T-helper 1 cell treated with Interleukin-12 subunit alpha and Interleukin-12 subunit beta and Interleukin-4 antibody, amounts not matched to agents 30 μg/mL and 1 μg/mL, for 36 hours (primary cell): ENCODE data around the gene PWWP2B.

ENCODE experiments used
- H3K27ac Mint-ChIP-seq: one replicate; pipeline ENCODE4 v1.8.0; 2021; ENCODE audit warnings: mild to moderate bottlenecking, mixed read lengths
- H3K27me3 Mint-ChIP-seq: one replicate; pipeline ENCODE4 v1.8.0; 2021; ENCODE audit warnings: low read depth, mixed read lengths
- H3K36me3 Mint-ChIP-seq: one replicate; pipeline ENCODE4 v1.8.0; 2021; ENCODE audit warnings: low read depth, mixed read lengths
- H3K4me1 Mint-ChIP-seq: one replicate; pipeline ENCODE4 v1.8.0; 2021; ENCODE audit warnings: low read depth, mixed read lengths
- H3K4me3 Mint-ChIP-seq: one replicate; pipeline ENCODE4 v1.8.0; 2021; ENCODE audit warnings: mild to moderate bottlenecking, moderate library complexity, mixed read lengths
- H3K9me3 Mint-ChIP-seq: one replicate; pipeline ENCODE4 v1.8.0; 2021; ENCODE audit warnings: mixed read lengths

The PWWP2B gene

DNA sequence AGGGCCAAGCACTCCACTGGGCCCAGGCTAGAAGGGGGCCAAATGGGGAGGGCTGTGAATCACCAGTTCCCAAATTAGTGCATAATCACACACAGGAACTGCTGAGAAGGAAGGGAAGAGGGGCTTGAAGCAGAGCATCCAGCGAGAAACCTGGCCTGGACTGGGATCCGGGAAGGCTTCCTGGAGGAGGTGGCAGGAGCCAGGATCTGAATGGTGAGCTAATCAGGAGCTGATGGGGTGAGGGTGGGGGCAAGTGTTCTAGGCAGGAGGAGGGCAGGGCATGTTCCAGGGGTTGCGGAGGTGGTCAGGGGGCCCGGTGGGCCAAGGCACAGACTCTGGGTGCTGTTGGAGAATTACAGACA, 12.6 kb downstream of the PWWP2B start:
- H3K4me3 Mint-ChIP-seq: no peak overlapping the region
- H3K4me1 Mint-ChIP-seq: peaks cover 2% of the 10 kb centered on the region
- no peaks in the 10 kb centered on the region for H3K9me3 Mint-ChIP-seq
- no peaks in the 10 kb centered on the region for H3K27me3 Mint-ChIP-seq
- no peak overlapping the region for H3K27ac Mint-ChIP-seq
- peaks cover 4% of the 10 kb centered on the region for H3K36me3 Mint-ChIP-seq

DNA sequence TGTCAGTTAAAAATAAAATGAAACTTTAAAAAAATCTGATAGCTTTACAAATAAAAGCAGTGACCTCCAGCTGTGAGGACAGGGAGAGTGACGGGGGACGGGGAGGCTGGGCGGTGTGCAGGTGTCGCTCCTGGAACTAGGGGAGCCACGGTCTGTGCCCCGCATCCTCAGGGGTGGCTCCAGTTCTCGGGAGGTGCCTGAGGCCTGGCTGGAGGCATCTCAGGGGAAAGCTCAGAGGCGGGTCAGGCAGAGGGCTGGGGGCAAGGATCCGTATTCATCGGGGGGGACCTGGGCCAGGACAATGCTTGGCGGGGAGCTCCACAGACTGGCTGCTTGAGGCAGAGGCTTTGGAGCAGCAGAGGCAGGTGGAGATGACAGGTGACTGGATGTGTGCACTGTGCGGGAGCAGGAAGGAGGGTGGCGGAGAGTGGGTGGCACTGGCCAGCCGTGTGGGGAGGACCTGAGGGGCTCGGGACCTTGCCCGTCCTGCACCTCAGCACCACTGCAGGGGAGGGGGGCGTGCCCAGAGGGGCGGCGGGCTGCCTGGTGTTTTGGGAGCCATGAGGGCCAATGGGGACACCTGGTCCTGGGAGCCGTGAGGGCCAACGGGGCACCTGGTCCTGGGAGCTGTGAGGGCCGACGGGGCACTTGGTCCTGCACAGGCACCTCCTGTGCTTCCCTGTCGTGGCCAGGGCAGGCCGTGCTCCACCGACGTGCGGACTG, 13.2 kb downstream of the PWWP2B start:
- Mint-ChIP-seq H3K36me3 (peaks cover 8% of the 10 kb centered on the region), H3K4me3 (no peak overlapping the region), H3K4me1 (peaks cover 2% of the 10 kb centered on the region), H3K9me3 (no peaks in the 10 kb centered on the region), H3K27me3 (no peaks in the 10 kb centered on the region), H3K27ac (no peak overlapping the region)

DNA sequence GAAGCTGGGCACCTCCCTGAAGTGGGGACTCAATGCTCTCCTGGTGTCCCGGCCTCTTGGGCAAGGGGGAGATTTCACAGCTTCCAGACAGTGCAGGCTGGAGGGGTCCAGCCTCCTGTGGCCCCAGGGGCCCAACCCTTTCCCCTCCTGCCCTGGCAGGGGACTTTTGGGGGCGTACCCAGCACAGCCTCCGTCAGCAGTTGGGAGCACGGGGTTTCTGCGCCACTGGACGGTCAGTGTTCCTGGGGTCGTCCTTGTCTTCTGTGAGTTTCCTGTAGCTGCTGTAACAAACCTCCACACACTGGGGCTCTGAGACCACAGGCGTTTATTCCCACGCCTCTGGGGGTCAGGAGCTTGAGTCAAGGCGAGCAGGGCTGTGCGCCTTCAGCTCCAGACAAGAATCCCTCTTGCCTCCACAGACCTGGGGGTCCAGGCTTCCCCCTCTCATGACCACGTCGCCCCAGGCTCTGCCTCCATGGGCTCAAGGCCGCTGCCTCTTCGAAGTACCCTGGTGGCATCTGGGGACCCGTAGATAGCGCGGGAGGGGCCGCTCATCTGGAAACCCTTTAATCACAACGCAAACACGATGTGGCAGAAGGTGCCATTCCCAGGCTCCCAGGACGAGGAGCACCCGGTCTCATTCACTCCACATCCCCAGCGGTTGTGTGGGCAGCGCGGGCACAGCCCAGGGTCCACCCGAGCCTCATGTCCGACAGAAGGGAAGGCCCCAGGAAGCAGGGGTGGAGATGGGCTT, 14.0 kb downstream of the PWWP2B start:
- Mint-ChIP-seq H3K4me1 (peaks cover 4% of the 10 kb centered on the region), H3K4me3 (no peak overlapping the region), H3K36me3 (peaks cover 8% of the 10 kb centered on the region), H3K27me3 (no peaks in the 10 kb centered on the region), H3K9me3 (no peaks in the 10 kb centered on the region), H3K27ac (no peak overlapping the region)

DNA sequence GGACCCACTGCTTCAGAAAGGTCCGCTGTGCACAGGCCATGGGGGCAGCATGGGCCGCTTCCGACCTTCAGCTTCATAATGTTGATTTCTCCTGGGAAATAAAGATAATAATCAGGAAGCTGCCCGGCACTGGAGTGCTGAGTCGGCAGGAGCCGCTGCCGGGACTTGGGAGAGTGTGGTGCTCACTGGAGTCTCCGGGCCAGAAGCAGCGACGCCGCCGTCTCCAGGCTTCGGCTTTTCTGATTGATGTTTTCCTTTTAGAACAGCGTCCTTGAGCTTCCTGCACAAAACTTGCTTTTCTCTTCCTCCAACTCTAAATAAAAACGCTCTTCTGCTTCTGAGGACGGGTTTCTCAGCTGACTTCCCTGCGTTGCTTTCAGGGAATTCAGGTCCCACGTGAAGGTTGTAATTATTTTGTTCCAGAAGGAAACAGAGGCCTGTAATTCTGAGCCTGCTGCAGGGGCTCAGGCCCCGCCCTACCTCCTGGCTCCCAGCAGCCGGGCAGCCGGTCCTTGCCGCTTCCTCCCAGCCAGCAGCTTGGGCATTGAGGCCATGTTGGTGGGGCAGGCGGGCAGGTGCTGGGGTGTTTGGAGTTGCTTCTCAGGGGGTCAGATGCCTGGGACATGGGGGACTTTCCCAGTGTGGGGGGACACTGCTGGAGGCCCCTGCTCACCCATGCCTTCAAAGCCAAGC, 14.7 kb downstream of the PWWP2B start:
- Mint-ChIP-seq H3K4me1 (peaks cover 4% of the 10 kb centered on the region), H3K27ac (no peak overlapping the region), H3K36me3 (peaks cover 7% of the 10 kb centered on the region), H3K4me3 (no peak overlapping the region), H3K27me3 (no peaks in the 10 kb centered on the region), H3K9me3 (no peaks in the 10 kb centered on the region)

DNA sequence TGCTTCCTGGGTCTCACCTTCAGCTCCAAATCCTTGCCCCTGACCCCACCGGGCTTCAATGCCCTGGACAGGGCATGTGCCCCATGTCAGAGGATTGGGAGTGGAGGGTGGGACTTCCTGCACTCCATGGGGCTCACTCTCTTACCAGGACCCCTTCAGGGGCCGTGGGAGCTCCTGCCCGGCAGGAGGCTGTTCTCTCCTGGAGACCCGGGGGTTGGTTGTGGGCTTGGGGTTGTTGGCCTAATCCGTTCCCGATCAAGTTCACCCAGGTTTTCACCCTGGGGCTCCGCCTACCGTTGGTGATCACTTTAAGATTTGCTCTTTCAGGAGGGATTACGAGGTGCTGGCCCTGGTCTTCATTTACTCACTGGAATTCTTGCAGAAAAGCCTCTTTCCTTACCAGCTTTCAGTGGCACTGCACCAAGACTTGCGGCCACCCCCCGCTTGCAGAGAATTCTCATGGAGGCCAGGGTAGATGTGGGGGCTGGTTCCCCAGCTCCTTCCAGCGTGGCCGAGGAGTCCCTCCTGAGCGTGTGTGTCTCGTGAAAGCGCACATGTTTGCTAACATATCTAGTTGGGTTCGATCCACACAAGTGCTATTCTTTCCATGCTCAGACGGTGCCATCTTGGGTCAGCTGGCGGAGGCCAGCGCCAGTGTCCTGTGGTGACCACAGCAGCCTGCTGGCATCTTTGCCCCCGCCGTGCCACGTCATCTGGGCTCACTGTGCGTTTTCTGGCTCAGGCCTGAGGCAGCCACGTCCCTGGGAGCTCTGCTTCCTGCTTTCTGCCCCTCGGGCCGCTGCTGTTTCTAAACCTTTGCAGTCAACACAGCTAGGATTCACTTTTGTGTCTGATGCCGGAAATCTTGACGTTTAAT, 15.6 kb downstream of the PWWP2B start:
- Mint-ChIP-seq H3K4me3 (no peak overlapping the region), H3K36me3 (peaks cover 7% of the 10 kb centered on the region), H3K27ac (no peak overlapping the region)

DNA sequence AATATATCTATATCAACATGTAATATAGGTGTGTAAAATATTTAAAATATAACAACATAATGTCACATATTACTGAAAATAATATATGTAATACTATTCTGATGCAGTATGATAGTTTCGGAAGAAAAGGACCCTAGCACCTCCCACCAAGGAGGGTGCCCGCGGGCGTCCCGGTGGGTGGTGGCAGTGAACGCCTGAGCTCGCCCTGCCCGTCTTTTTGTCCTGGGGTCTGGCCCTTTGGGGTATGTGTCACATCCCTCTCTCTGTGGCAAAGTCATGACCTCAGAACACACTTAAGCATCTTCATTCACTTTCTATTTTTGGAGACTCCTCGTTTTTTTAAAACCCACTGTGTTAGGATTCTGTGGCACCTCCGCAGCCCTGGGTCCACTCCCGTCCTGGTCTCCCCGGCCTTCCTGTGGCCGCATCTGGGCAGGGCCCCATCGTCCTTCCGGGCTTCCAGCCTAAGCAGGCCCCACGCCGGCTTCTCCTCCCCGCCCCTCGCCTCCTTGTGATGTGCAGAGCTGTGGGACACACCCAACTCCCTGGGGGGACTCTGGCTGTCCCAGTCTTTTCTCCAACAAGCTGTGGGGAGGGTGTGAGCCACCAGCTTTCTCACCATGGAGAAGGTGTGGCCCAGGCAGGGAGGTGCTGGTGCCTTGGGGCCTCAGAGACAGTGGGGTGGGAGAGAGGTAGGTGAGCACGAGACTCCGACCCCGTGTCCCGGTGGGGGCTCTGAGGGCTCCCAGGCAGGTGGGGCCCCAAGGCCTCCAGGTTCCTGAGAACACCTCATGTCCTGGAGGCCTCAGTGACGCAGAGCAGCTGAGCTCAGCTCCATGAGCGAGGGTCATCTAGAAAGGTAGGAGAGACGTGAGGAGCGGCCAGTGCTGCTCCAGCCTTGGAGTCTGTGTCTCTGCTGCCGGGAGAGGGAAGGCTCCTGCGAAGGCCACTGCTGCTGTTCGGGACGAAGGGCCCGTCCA, 16.5 kb downstream of the PWWP2B start:
- Mint-ChIP-seq H3K27ac (no peak overlapping the region), H3K4me1 (peaks cover 2% of the 10 kb centered on the region), H3K9me3 (no peaks in the 10 kb centered on the region), H3K4me3 (no peak overlapping the region), H3K36me3 (peaks cover 7% of the 10 kb centered on the region), H3K27me3 (no peaks in the 10 kb centered on the region)

More for the DNA sequence above, 15.6 kb downstream of the PWWP2B start:
- H3K9me3 Mint-ChIP-seq: no peaks in the 10 kb centered on the region
- H3K4me1 Mint-ChIP-seq: peaks cover 4% of the 10 kb centered on the region
- no peaks in the 10 kb centered on the region for H3K27me3 Mint-ChIP-seq

DNA sequence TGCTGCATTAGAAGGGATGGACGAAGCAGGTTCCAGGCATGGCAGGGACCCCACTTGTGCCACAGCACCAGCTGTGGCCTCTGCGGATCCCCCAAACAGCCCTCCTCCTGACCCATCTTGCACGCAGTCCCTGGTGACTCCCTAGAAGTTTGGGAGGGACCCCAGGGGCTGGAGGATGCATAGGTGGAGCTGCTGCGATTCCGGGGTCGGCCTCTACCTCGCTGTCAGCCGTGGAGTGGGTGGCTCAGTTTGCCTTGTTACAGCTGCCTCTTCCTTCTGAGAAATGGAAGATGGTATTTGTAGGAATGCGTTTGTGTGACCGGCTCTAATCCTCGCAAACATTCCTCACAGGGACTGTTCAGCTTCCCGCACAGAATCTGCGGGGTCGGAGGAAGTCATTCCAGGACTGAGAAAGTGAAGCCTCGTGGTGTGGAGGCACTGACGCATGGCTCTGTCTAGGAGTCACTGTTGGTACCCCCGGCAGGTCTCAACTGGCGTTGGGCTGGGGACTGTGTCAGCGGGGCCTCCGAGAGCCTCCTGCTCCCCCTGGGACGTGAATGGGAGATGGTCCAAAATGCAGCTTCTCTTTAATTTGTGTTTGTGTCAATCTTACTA, 17.5 kb downstream of the PWWP2B start:
- peaks cover 2% of the 10 kb centered on the region for H3K4me1 Mint-ChIP-seq
- peaks cover 7% of the 10 kb centered on the region for H3K36me3 Mint-ChIP-seq
- H3K27me3 Mint-ChIP-seq: no peaks in the 10 kb centered on the region
- H3K4me3 Mint-ChIP-seq: no peak overlapping the region
- H3K27ac Mint-ChIP-seq: no peak overlapping the region
- no peaks in the 10 kb centered on the region for H3K9me3 Mint-ChIP-seq

DNA sequence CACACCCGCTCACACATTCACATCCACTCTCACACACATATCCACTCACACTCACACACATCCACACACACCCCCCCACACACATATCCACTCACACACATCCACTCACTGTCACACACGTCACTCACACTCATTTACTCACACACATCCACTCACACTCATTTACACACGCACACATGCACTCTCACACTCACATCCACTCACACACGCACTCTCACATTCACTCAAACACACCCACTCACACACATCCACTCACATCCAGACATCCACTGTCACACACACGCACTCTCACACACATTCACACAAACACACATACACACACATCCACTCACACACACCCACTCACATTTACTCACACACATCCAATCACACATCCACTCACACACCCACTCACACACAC, 18.3 kb downstream of the PWWP2B start:
- Mint-ChIP-seq H3K36me3 (peaks cover 7% of the 10 kb centered on the region), H3K27ac (no peak overlapping the region), H3K9me3 (no peaks in the 10 kb centered on the region), H3K27me3 (no peaks in the 10 kb centered on the region), H3K4me1 (peaks cover 2% of the 10 kb centered on the region), H3K4me3 (no peak overlapping the region)

DNA sequence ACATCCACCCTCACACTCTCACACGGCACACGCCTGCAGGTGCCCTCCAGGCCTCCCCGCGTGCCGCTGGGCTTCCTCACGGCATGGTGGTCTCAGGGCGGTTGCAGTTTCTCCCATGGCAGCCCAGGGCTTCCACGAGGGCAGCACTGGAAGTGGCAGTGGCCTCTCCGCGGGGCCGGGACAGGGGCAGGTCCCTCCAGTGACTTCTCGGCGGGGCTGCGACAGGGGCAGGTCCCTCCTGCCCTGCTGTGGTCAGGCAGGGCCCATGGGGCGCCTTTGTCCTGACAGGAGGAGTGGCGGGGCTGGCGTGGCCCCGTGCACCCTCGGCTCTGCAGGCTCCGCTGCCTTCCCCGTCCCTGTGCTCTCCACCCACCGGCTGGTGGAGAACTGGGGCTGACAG, 19.0 kb downstream of the PWWP2B start:
- Mint-ChIP-seq H3K4me3 (no peak overlapping the region), H3K27me3 (no peaks in the 10 kb centered on the region), H3K27ac (no peak overlapping the region), H3K4me1 (peaks cover 2% of the 10 kb centered on the region), H3K36me3 (peaks cover 7% of the 10 kb centered on the region), H3K9me3 (no peaks in the 10 kb centered on the region)

DNA sequence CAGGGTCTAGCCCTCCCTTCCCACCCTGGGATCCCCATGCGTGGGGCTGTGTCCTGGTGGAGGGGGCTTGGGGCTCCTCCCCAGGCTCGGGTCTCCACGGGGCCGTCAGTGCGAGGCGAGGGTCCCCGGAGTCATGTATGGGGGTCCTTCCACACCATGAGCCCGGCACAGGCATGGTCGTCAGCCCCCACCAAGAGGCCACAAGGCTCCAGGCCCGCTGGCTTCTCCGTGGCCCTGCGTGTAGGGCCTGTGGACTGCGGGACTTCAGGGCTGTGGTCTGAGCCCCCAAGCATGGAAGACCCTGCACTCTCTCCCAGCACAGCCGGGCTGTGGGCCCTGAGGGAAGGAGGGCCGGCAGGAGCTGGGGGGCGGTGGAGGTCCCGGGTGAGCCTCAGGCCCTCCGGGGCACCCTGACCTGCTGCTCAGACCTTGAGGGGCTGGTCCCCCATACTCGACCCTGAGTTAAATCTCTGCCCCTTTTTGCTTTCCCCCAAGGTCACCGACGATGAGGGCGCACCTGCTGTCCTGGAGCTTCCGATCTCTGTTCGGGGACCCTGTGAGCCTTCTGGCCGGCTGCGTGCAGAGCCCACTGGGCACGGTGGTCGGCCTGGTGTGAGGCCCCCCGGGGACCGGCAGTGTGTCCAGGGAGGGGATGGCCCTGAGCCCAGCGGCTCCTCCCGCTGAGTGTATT, 19.7 kb downstream of the PWWP2B start:
- H3K27ac Mint-ChIP-seq: no peak overlapping the region
- H3K4me1 Mint-ChIP-seq: peaks cover 2% of the 10 kb centered on the region
- no peaks in the 10 kb centered on the region for H3K27me3 Mint-ChIP-seq
- no peak overlapping the region for H3K4me3 Mint-ChIP-seq
- H3K36me3 Mint-ChIP-seq: peaks cover 7% of the 10 kb centered on the region
- no peaks in the 10 kb centered on the region for H3K9me3 Mint-ChIP-seq

DNA sequence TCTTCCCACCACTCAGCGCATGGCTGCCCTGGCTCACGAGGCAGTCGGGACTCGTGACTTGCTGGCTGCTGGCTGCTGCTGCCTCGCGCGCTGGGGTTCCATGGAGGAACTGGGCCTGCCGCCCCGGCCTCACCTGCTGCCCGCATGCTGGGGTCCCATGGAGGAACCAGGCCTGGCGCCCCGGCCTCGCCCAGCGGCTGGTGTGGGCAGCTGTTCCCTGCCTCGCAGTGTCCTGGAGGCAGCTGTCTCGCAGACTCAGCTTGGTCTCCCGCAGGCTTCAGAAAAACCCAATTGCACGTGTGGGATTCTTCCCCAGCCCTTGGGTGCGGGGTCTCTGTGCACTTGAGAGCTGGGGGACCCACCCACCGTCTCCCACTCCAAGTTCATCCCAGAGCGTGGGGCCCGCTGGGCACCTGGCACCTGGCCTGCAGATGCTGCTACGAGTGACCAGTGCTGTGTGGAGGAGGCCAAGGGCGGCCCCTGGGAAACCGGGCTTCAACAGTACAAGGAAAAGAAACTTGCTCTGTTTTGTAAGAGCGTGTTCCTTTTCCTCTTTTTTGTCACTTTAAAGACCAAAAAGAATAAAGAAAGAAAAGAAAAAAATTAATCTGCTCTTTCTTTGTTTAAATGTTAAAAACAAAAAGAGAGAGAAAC, 20.4 kb downstream of the PWWP2B start:
- H3K9me3 Mint-ChIP-seq: no peaks in the 10 kb centered on the region
- H3K4me3 Mint-ChIP-seq: no peak overlapping the region
- H3K27me3 Mint-ChIP-seq: no peaks in the 10 kb centered on the region
- no peak overlapping the region for H3K27ac Mint-ChIP-seq
- peaks cover 2% of the 10 kb centered on the region for H3K4me1 Mint-ChIP-seq
- H3K36me3 Mint-ChIP-seq: peaks cover 7% of the 10 kb centered on the region

DNA sequence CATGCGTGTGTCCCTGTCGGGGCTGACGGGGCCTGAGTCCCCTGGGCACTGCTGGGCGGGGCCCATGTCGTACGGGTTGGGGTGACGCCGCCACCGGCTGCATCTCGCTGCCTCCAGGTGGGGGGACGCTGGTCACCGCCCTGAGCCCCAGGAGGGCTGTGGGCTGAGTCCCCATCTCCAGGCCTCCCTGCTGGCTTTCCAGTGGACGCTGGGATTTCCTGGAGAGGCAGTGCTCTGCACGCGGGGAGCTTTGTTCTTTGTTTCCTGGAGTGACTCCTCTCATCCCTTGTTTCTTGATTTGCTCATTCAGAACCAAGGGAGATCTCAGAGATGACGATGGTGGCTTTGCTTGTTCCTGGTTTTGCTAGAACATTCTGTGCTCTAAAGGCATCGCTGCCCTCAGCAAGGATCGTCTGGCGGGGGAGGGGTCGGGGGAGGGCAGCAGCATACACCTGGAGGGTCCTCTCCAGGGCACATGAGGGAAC, 21.0 kb downstream of the PWWP2B start:
- no peak overlapping the region for H3K4me3 Mint-ChIP-seq
- H3K9me3 Mint-ChIP-seq: no peaks in the 10 kb centered on the region
- no peaks in the 10 kb centered on the region for H3K27me3 Mint-ChIP-seq
- H3K4me1 Mint-ChIP-seq: peaks cover 7% of the 10 kb centered on the region
- peaks cover 7% of the 10 kb centered on the region for H3K36me3 Mint-ChIP-seq
- H3K27ac Mint-ChIP-seq: no peak overlapping the region
